Activated T-cell treated with anti-CD3 and anti-CD28 coated beads for 48 hours (primary cell): ENCODE data around the gene SIK3.
"Not testable (repeated sequence)": the region's sequence is repeated elsewhere in the genome, so short reads cannot be mapped to it uniquely, and the experiment has no call there.

ENCODE experiments used
- DNase-seq: peaks from one replicate; pipeline ENCODE4 v3.0.0-alpha.2; 2020; ENCODE audit warnings: low read depth

Gene SIK3

DNA sequence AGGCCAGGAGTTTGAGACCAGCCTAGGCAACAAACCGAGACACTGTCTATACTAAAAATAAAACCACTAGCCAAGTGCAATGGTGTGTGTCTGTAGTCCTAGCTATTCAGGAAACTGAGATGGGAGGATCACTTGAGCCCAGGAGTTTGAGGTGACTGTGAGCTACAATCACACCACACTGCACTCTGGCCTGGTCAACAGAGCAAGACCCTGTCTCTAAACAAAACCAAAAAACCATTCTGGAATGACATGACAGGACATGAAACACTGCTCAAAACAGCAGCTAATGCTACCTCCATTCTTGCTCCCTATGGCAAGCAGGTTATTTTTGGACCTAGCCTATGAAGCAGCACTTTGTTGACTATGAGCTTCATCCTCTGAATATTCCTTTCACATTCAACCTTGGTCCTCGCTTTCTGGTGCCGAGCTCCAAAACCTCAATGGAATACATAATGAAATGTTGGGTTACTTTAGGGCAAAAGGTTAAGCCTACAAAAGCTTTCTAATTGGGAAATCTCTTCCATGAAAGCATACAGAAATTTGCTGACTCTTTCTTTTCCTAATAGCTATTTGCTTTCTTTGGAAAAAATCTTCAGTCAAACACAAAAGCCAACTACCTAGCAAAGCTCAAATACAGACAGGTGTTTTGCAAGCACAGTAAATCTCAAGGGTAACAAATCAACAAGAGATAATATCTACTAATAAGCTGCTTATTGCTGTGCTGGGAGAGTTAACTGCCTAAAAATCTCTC, 21.1 kb downstream of the SIK3 start:
- no peak for DNase-seq

DNA sequence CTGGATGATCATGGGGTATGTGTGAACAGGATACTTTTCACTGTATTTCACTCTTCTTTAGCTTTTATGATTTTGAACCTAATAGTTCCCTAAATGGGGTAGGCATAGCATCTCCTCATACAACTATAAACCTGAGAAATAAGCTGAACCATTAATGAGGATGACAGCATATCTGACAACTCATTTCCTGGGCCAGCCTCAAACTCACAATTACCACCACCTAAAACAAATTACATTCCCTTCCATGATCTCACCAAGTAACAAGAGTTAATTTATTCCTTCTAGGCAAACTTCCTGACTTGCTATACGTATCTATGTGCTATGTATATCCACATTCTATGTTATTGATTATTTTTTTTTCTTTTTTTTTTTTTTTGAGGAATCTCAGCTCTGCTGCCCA, 23.0 kb downstream of the SIK3 start:
- no peak for DNase-seq

DNA sequence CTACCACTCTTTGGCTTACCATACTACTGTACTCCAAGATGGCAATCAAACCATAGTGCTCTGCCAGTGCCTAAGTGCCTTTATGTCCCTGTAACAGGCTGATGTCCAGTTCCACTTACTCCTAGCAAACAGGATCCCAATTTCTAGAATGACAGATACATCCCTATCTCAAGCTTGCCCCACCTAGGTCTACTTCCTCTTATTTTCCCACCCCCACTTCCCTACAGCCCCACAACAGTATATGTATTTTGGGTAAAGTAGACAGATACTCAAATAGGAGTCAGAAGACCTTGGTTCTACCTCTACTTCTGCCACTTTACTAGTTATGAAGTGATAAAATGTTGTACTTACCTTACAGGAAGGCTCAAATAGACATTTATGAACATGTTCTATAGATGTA, 24.1 kb downstream of the SIK3 start:
- DNase-seq, result no peak

DNA sequence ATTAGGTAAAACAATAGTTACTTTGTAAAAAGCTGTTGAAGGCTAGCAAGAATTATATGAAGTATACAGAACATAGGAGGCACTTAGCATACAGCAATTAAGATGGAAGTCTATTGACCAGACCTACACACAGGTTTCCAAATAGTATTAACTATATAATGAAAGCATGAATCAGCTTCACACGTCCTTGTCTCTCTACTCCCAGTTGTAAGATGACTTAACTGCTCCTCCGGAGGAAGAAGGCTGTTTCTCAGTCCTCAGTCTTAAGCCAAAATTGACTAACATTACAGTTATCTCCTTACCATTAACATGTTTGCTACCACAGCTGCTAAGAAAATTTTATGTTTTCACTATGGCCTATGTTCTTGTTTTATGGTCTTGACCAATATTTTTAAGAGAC, 24.7 kb downstream of the SIK3 start:
- DNase-seq, result no peak

DNA sequence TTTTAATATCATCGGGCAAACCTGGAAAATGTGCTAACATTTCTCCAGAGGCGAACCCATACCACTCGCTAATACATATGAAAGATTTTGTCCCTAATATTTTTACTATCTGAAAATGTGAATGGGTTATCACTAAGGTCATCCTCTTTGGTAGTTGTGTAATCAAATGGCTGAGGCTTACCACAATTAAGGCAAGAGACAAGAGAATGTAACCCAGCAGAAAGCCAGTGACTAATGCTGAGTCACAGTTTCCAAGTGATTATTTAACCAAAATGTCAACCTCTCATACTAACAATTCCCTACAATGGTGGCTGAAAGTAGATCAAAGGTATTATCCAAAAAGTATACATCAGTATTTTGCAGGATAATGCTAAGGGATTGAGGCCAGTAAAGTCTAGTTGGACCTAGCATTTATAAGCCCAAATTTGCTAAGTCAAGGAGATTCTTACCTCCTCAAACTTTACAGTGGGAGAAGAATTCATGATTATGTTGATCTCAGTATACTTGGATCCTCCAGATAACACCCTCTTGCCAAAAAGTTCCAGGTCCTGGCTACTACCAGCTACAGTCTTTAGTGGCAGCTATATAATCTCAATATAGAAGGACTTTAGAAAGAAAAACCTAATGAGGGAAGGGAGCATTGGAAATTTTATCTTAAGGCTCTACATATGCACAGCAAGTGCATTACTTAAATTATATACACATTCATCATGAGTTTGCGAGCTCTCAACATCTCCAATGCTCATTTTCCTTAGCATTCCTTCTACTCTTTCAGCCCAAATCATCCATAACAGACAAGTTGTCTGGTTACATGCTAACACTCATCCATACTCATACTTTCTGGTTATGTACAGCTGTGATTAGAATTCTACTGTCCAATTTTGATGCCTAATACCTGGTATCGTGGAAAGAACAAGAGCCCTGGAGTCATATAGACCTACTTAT, 25.4 kb downstream of the SIK3 start:
- no peak for DNase-seq

DNA sequence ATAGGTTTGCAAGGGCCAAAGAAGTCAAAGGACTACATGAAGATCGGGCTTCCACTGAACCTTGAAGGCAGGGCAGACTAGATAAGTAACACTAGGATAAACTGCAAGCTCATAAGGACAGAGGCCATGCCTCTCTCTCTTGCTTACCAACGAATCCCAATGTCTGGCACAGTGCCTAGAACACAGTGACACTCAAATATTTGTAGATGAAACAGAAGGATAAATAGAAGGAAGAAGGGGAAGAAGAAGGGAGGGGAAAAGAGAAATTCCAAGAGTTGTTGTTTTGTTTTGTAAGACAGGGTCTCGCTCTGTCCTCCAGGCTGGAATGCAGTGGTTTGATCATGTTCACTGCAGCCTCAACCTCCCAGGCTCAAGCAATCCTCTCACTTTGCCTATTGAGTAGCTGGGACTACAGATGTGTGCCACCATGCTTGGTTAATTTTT, 26.9 kb downstream of the SIK3 start:
- no peak for DNase-seq

DNA sequence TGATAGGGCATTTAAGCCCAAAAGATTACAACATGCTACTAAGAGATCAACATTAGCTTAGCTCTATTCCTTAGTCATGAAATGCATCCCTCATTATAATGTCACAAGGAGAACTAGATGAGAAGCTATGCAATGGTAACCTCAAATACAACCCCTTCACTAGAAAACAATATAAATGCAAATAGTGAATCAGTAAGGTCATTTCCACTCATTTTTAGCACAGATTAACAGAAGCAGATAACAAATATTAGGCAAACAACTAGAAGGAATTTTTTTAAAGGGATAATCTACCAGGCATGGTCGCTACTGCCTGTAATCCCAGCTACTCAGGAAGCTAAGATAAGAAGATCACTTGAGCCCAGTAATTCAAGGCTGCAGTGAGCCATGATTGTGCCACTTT, 28.2 kb downstream of the SIK3 start:
- no peak for DNase-seq

DNA sequence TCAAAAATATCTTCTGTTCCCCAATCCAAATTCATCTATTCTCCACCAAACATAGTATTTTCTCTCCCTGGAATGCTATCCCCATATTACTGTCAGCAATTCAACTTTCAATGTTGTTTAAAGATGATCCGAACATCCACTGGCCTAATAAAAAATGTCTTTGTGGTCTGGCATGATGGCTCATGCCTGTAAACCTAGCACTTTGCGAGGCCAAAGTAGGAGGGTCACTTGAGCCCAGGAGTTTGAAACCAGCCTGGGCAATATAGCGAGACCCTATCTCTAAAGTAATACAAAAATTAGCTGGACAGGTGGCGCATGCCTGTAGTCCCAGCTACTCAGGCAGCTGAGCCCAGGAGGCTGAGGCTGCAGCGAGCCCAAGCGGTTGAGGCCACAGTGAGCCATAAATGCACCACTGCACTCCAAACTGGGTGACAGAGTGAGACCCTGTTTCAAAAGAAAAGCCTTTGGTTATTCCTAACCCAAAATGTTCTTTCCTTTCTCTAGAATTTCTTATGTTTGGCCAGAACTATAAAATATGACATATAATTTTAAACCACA, 29.8 kb downstream of the SIK3 start:
- DNase-seq, result no peak

DNA sequence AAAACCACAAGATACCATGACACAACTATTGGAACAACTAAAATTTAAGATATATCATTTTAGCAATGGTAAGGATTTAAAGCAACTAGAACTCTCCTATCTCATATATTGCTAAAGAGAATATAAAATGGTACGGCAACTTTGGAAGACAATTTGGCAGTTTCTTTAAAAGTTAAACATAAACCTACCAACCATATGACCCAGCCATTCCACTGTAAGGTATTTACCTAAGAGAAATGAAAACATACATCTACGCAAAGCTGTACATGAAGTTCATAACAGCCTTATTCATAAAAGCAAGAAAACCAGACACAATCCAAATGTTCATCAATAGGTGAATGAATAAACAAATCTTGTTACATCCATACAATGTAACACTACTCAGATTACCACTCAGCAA, 31.3 kb downstream of the SIK3 start:
- DNase-seq, result no peak

DNA sequence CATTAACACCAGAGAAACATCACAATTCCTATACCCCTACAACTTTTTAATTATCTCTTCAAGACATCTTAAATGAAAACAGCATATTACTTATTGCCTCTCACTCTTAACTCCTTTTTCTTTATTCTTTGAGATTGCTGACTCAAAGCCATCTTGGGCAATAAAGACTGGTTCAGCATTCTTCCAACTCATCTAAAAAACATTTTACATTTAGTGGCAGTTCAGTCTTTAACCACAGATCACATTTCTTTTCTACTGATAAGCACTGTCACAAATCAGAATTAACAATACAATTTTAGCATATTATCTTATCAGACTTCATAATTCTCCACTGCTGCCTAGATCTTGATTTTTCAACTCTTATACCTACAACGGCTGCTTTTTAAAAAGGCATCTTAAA, 34.0 kb downstream of the SIK3 start:
- DNase-seq, result no peak

DNA sequence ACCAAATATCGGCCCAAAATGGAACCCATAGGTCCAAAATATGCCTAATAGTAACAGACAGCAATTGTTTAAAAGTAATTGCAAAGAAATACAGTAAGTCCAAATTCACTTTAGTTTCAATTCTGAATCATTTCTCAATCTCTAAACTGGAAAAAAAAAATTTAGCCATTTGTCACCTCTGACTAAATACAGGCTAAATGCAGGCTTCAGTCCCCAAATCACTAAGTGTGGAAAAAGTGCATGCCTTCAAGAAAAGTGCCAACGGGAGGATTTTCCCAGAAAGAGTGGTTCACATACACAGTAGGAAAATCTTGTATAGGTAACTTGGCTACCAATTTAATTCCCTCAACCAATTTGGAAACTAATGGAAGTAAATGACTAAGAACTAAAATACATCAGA, 35.7 kb downstream of the SIK3 start:
- DNase-seq, result no peak

DNA sequence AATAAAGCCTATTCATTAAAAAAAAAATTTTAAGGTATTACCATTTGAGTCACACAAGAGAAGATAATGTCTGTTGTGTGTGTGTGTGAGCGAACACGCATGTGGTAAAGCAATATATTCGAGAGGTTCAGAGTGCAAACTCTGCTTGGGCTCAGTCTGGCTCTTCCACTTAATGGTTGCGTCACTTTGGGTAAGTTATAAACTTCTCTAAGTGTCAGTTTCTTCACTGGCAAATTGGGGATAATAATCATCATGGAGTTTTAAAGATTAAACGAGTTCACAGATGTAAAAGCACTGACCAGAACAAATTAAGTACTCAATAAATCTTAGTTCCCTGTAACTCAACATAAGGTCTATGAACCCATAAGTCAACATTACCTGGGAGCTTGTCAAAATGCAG, 37.0 kb downstream of the SIK3 start:
- no peak for DNase-seq

DNA sequence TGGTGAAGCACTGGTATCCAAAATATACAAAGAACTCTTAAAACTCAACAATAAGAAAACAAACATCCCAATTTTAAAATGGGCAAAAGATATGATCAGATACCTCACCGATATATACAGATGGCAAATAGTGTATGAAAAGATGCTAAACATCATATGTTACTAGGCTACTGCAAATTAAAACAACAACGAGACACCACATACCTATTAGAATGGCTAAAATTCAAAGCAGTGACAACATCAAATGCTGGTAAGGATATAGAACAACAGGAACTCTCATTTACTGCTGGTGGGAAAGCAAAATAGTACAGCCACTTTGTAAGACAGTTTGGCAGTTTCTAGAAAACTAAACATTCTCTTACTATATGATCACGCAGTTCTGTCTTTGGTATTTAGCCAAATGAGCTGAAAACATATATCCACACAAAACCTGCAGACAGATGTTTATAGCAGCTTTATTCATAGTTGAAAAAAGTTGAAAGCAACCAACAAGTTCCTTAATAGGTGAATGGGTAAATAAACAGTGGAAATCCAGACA, 38.5 kb downstream of the SIK3 start:
- DNase-seq, result no peak

DNA sequence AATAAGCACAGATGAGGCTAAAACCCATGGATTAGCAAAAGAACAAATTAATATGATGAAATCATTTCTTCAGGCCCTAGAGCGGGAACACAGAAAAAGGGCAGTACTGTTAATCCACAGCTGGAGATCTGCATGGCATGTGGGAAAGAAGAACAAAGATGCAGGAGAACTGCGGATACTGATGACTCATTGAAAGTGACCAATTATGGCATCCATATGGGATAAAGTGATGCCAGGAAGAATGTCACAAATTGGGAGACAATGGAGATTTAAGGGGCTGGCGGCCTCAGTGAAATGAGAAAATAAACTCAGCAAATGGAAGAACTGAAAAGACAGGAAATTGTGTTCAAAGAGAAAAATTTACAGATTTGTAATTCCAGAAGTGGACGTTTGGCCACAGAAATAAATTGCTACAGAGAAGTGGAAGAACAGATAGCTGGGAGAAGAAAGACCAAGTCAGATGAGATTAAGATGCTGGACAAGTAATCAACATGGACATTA, 39.4 kb downstream of the SIK3 start:
- no peak for DNase-seq

DNA sequence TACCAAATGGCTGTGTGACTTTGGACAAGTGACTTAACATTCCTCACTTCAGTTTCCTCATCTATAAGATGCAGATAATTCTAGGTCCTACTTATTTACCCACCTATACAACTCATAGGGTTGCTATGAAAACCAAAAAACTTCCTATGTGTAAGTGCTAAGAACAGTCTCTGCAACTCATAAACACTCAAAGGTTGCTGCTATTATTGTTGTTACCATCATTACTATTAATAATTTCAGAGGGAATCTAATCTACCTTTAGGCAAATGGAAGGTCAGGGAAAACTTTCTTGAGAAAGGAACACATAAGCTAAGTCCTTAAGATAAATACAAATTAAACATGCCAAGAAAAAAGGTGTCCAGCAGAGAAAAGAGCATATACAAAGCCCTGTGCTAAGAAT, 40.5 kb downstream of the SIK3 start:
- DNase-seq, result no peak

DNA sequence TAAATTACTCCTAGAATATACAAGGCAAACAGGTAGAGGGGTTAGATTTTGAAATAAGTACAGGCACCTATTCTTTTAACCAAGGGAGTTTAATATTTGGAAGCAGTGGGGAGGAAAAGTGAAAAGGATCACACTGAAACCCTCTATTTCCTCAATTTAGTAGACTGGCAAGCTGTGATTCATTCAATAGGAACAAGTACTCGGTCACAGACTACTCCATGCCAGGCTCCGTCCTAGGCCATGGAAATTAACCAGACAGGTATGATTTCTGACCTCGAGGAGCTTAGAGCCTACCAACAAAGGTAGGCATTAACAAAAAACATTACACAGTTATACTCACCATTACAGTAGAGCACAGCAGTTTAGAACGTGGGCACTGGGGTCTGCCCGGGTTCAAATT, 40.9 kb downstream of the SIK3 start:
- DNase-seq, result no peak

DNA sequence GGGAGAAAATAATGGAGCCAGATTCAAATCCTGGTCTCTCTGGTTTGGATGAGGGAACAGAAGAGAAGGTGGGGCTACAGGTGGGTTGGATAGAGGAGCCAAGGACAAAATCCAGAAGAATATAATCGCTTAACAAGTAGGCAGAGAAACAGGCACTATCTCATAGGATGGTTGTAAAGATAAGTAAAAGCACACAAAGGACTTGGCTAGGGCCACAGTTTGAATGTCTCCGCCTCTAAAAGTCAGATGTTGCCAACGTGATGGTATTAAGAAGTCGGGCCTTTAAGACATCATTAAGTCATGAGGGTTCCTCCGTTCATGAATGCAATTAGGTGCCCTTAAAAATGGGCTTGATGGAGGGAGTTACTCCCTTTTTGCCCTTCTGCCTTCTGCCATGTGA, 42.8 kb downstream of the SIK3 start:
- no peak for DNase-seq

DNA sequence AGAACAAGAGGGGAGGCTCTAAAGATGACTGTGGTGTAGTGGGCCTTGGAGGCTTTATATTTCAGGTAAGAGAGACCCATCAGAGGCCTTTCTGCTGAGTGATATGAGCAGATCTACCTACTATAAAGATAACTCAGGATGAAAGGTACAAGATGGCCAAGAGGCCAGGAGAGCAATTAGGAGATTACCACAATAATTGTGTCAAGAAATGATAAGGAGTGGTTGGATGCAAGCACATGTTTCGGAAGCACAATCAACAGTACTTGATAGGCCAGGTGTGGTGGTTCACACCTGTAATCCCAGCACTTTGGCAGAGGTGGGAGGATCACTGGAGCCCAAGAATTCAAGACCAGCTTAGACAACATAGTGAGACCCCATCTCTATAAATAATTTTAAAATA, 43.8 kb downstream of the SIK3 start:
- DNase-seq, result no peak

DNA sequence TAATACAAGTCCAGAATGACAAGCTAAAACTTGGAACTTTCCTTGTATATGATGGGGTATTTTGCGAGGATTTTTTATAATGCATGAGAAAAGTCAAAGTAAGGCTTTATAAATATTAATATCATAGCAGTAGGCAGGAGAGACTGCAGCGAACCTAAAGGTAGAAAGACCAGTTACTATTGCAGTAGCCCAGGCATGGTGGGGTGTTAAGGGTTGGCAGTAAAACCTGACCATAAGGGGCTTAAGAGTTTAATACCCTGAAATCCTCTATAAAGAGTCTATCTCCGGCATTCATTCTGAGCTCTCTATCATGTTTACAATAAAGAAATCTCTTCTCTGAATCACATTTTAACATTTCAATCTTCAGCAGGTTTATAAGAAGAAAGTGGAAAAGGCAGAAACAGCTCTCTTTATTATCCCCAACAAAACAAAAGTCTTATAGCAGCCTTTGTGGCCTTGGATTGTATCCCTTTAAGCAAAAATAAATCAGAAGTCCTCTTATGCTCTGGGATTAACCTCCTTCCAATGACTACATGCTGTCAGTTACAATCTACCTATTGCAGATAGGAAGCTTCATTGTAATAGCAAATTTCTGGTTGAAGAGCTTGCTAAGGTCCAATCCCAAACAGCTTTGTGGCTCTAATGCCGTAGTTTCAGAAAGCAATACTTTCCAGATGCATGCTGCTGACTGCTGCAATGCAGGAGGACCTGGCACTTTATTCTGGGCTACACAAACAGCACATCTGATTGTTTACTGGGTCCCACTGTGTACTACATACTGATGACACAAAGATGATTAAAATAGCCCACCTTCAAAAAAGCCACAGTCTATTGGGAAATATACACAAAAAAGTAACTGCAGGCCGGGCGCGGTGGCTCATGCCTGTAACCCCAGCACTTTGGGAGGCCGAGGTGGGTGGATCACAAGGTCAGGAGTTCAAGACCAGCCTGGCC, 45.8 kb downstream of the SIK3 start:
- no peak for DNase-seq

DNA sequence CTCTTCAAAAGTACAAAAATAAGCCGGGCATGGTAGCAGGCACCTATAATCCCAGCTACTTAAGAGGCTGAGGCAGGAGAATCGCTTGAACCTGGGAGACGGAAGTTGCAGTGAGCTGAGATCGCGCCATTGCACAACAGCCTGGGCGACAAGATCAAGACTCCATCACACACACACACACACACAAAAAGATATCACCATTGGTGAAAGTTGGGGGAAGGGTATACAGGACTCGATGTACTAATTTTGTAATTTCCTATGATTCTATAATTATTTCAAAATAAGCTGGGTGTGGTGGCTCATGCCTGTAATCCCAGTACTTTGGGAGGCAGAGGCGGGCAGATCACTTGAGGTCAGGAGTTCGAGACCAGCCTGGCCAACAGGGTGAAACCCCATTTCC, 48.1 kb downstream of the SIK3 start:
- DNase-seq, result not testable (repeated sequence)

DNA sequence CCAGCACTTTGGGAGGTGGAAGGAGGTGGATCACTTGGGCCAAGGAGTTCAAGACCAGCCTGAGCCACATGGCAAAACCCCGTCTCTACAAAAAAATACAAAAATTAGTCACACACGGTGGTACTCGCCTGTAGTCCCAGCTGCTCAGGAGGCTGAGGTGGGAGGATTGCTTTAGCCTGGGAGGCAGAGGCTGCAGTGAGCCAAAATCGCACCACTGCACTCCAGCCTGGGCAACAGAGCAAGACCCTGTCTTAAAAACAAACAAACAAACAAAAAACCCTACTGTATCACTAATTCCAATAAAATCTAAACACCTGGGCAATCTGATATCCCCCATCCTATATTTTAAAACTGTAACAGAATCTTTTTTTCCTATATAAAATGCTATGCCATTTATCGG, 51.6 kb downstream of the SIK3 start:
- not testable (repeated sequence) for DNase-seq
